ENCODE results near the gene TTC34. TPM values are rescaled to one million over a fixed set of nuclear protein-coding genes. Genes with fewer than 3 reads are reported as not detected.

TTC34 gene
- total RNA-seq, 1 experiment from 2014 or later, result 1.3 TPM

- Histone ChIP-seq H3K27me3 (ENCODE audit: insufficient read depth, low read length) (peaks cover 12% of the 10 kb centered on the region; the same call in 1 of the 2 replicates), H3K4me1 (ENCODE audit: control insufficient read depth in 1 of 2, insufficient read depth in 2 of 2, low read length in 2 of 2) (no peaks in the 10 kb centered on the region), H3K9me3 (ENCODE audit: control insufficient read depth in 1 of 2, insufficient read depth in 1 of 2, low read depth in 1 of 2, low read length in 2 of 2) (no peaks in the 10 kb centered on the region), H3K79me2 (ENCODE audit: insufficient read depth, low read length) (no peaks in the 10 kb centered on the region), H3K9ac (ENCODE audit: low read length) (no peak overlapping the region), H3K9me2 (ENCODE audit: insufficient read depth) (no peaks in the 10 kb centered on the region), H3K36me3 (ENCODE audit: control insufficient read depth in 1 of 2, insufficient read depth in 2 of 2, low read length in 2 of 2) (no peaks in the 10 kb centered on the region), H4K20me1 (ENCODE audit: insufficient read depth) (no peaks in the 10 kb centered on the region), H3K4me2 (ENCODE audit: low read length) (no peak overlapping the region), H3K27ac (ENCODE audit: low read depth, low read length) (no peak overlapping the region), H3K4me3 (replicated peaks in 1 of 2; ENCODE audit: low read depth in 1 of 2, low read length in 2 of 2) (no peak overlapping the region), H2AFZ (ENCODE audit: low read depth, low read length, poor library complexity, severe bottlenecking) (no peak overlapping the region)
- ChIA-PET CTCF (no interaction called here), POLR2A (no interaction called here), RAD21 (ENCODE audit: low non-redundant PET in 1 of 2, low total read pairs in 2 of 2, uncharacterized antibody in 2 of 2, unreplicated experiment in 2 of 2) (no interaction called here)
- no peak for ATAC-seq
- TF ChIP-seq ELF1 (IDR thresholded peaks at IDR 0.05; ENCODE audit: borderline replicate concordance, low read depth), result no peak
- no peak for TF ChIP-seq RAD21 (IDR thresholded peaks at IDR 0.05; ENCODE audit: low read depth)
- no peak for TF ChIP-seq SIN3A (IDR thresholded peaks at IDR 0.05; ENCODE audit: low read depth)
- no peak for TF ChIP-seq REST (IDR thresholded peaks at IDR 0.05; ENCODE audit: low read depth)
- TF ChIP-seq ZBTB33 (IDR thresholded peaks at IDR 0.05; ENCODE audit: extremely low read depth, insufficient replicate concordance, low read length), result no peak
- no peak for TF ChIP-seq EGR1 (IDR thresholded peaks at IDR 0.05; ENCODE audit: low read depth)
- no peak for TF ChIP-seq POLR2A (IDR thresholded peaks at IDR 0.05; ENCODE audit: borderline replicate concordance, extremely low read depth, insufficient read depth, insufficient read length)
- TF ChIP-seq ZFX (IDR thresholded peaks at IDR 0.05), result no peak
- TF ChIP-seq SP1 (IDR thresholded peaks at IDR 0.05; ENCODE audit: low read depth), result no peak
- no peak for TF ChIP-seq CEBPB (IDR thresholded peaks at IDR 0.05; ENCODE audit: low read depth)
- TF ChIP-seq MAX (IDR thresholded peaks at IDR 0.05), result no peak
- no peak for TF ChIP-seq SRF (IDR thresholded peaks at IDR 0.05; ENCODE audit: low read depth)
- no peak for TF ChIP-seq FOSL1 (IDR thresholded peaks at IDR 0.05; ENCODE audit: low read depth)
- no peak for TF ChIP-seq POLR2AphosphoS5 (IDR thresholded peaks at IDR 0.05; ENCODE audit: low read depth, low read length)
- no peak for TF ChIP-seq ATF3 (IDR thresholded peaks at IDR 0.05)
- no peak for TF ChIP-seq TCF7L2 (IDR thresholded peaks at IDR 0.05; ENCODE audit: borderline replicate concordance, extremely low read depth, insufficient read depth, insufficient read length)
- no TSS peak for BruUV-seq (replicated peaks)
- intact Hi-C loops (cut with micrococcal nuclease), result no loop called here
- DNase-seq (ENCODE audit: low read depth, low spot score), result no peak
Observed at GRCh38 chr1:2847086-2847985, 45.8 kb upstream of the TTC34 start.
